OCI-LY1 (cell line): ENCODE results near the gene SORD.

Experiments
- H2AFZ ChIP-seq: fragments of 200-600 bp; sonication (generic), shearing (Covaris generic); 2 replicates; pipeline ENCODE4 v1.6.0; 2014; ENCODE audit warnings: antibody characterized with exemption, mild to moderate bottlenecking, low read length
- H3F3A ChIP-seq: fragments of 200-600 bp; sonication (generic), shearing (Covaris generic); 2 replicates; pipeline ENCODE4 v1.6.0; 2014; ENCODE audit warnings: mild to moderate bottlenecking, antibody characterized with exemption, low read length, moderate library complexity; ENCODE audit not compliant: insufficient read depth
- H3K27ac ChIP-seq: fragments of 200-600 bp; sonication (generic); 2 replicates; pipeline ENCODE4 v1.5.1; 2014; ENCODE audit warnings: low read length, mixed run types, mild to moderate bottlenecking, low read depth; ENCODE audit not compliant: poor library complexity, severe bottlenecking
- H3K27me3 ChIP-seq: fragments of 200-600 bp; sonication (generic); 2 replicates; pipeline ENCODE4 v1.6.0; 2014; ENCODE audit warnings: antibody characterized with exemption, mild to moderate bottlenecking, low read length, moderate library complexity; ENCODE audit not compliant: insufficient read depth
- H3K36me3 ChIP-seq: fragments of 200-600 bp; sonication (generic); 2 replicates; pipeline ENCODE4 v1.6.1; 2014; ENCODE audit warnings: mild to moderate bottlenecking, antibody characterized with exemption, low read length, moderate library complexity, mixed read lengths; ENCODE audit not compliant: insufficient read depth
- H3K4me1 ChIP-seq: fragments of 200-600 bp; sonication (generic); 2 replicates; pipeline ENCODE4 v1.5.1; 2014; ENCODE audit warnings: mild to moderate bottlenecking, low read length, moderate library complexity; ENCODE audit not compliant: insufficient read depth, severe bottlenecking
- H3K4me2 ChIP-seq: fragments of 200-600 bp; sonication (generic), shearing (Covaris generic); 2 replicates; pipeline ENCODE4 v1.6.1; 2014; ENCODE audit warnings: low read length
- H3K4me3 ChIP-seq: fragments of 200-600 bp; sonication (generic); 2 replicates; pipeline ENCODE4 v1.5.1; 2014; ENCODE audit warnings: low read length, low read depth, mild to moderate bottlenecking, mixed read lengths; ENCODE audit not compliant: poor library complexity, severe bottlenecking
- H3K79me2 ChIP-seq: fragments of 200-600 bp; shearing (Covaris generic); 2 replicates; pipeline ENCODE4 v1.6.1; 2016; ENCODE audit warnings: mixed run types, low read length, mixed read lengths; ENCODE audit not compliant: insufficient read depth
- H3K9ac ChIP-seq: fragments of 200-600 bp; sonication (generic), shearing (Covaris generic); 2 replicates; pipeline ENCODE4 v1.6.1; 2014; ENCODE audit warnings: mild to moderate bottlenecking, low read length, mixed read lengths
- H3K9me2 ChIP-seq: fragments of 200-600 bp; sonication (generic), shearing (Covaris generic); 2 replicates; pipeline ENCODE4 v1.6.1; 2014; ENCODE audit warnings: low read depth, mild to moderate bottlenecking, low read length, mixed read lengths
- H3K9me3 ChIP-seq: fragments of 200-600 bp; shearing (Covaris generic); 2 replicates; pipeline ENCODE4 v1.6.1; 2014; ENCODE audit warnings: low read length, mixed read lengths
- H4K20me1 ChIP-seq: fragments of 200-600 bp; sonication (generic), shearing (Covaris generic); 2 replicates; pipeline ENCODE4 v1.6.0; 2016; ENCODE audit warnings: mild to moderate bottlenecking, low read length; ENCODE audit not compliant: insufficient read depth
- CTCF ChIP-seq: fragments of 200-600 bp; sonication (generic), shearing (Covaris generic); IDR thresholded peaks from 2 replicates; pipeline ENCODE4 v1.5.1; 2017; ENCODE audit warnings: mild to moderate bottlenecking, antibody characterized with exemption, low read length, moderate library complexity, mixed read lengths
- EZH2 ChIP-seq: fragments of 200-600 bp; sonication (generic), shearing (Covaris generic); IDR thresholded peaks from 2 replicates; pipeline ENCODE4 v1.8.0; 2017; ENCODE audit warnings: borderline replicate concordance, mixed run types, mild to moderate bottlenecking, antibody characterized with exemption, low read length, moderate library complexity, mixed read lengths

SORD gene

GRCh38 chr15:45116482-45117307 lies 93.7 kb downstream of the SORD start:
- Histone ChIP-seq H4K20me1 (no peaks in the 10 kb centered on the region), H3K36me3 (no peaks in the 10 kb centered on the region), H3K9ac (no peak overlapping the region), H3K4me3 (no peak overlapping the region), H3K27ac (no peak overlapping the region), H3K9me2 (no peaks in the 10 kb centered on the region), H3F3A (no peaks in the 10 kb centered on the region), H3K79me2 (no peaks in the 10 kb centered on the region), H2AFZ (no peak overlapping the region), H3K27me3 (0 out of 2 replicates have a peak, but pooled peaks cover 3% of the 10 kb centered on the region), H3K4me1 (peaks cover 14% of the 10 kb centered on the region), H3K9me3 (no peaks in the 10 kb centered on the region), H3K4me2 (no peak overlapping the region)
- TF ChIP-seq CTCF (no peak), EZH2 (no peak)

GRCh38 chr15:45117308-45118130 lies 94.5 kb downstream of the SORD start:
- H3K9me3 ChIP-seq, result no peaks in the 10 kb centered on the region
- H3K27me3 ChIP-seq, result no peaks in the 10 kb centered on the region
- H3K27ac ChIP-seq, result no peak overlapping the region
- no peaks in the 10 kb centered on the region for H3K36me3 ChIP-seq
- H3K4me2 ChIP-seq, result no peak overlapping the region
- H3F3A ChIP-seq, result no peaks in the 10 kb centered on the region
- H4K20me1 ChIP-seq, result no peaks in the 10 kb centered on the region
- H3K9me2 ChIP-seq, result no peaks in the 10 kb centered on the region
- no peaks in the 10 kb centered on the region for H3K79me2 ChIP-seq
- no peak overlapping the region for H3K9ac ChIP-seq
- no peak overlapping the region for H3K4me3 ChIP-seq
- no peak overlapping the region for H2AFZ ChIP-seq
- no peak for TF ChIP-seq CTCF
- no peak for TF ChIP-seq EZH2
- H3K4me1 ChIP-seq, result peaks cover 14% of the 10 kb centered on the region

- no peak overlapping the region for H3K4me2 ChIP-seq
- no peak overlapping the region for H3K27ac ChIP-seq
- H3K4me3 ChIP-seq, result no peak overlapping the region
- H3K9ac ChIP-seq, result no peak overlapping the region
- H3F3A ChIP-seq, result no peaks in the 10 kb centered on the region
- H3K36me3 ChIP-seq, result no peaks in the 10 kb centered on the region
- H3K4me1 ChIP-seq, result peaks cover 14% of the 10 kb centered on the region
- no peaks in the 10 kb centered on the region for H3K79me2 ChIP-seq
- TF ChIP-seq EZH2, result no peak
- TF ChIP-seq CTCF, result peak; percentile 100
- H4K20me1 ChIP-seq, result no peaks in the 10 kb centered on the region
- H3K9me3 ChIP-seq, result no peaks in the 10 kb centered on the region
- H3K9me2 ChIP-seq, result no peaks in the 10 kb centered on the region
- H2AFZ ChIP-seq, result no peak overlapping the region
- H3K27me3 ChIP-seq, result no peaks in the 10 kb centered on the region
Observed at GRCh38 chr15:45118131-45118588, 95.2 kb downstream of the SORD start.
